Esophagus (tissue), 2 donors: ENCODE data around the gene IL21R. TPM values are rescaled to one million over a fixed set of nuclear protein-coding genes. Genes with fewer than 3 reads are reported as not detected.

ENCODE experiments used
- H3K27ac ChIP-seq, 2 donors: one replicate each; pipeline ENCODE4 v1.5.1; 2013; ENCODE audit warnings: low read depth in 2 of 2, mild to moderate bottlenecking in 2 of 2, inconsistent platforms in 1 of 2, low read length in 1 of 2, moderate library complexity in 1 of 2
- H3K27me3 ChIP-seq, 2 donors: one replicate each; pipeline ENCODE4 v1.6.1; 2013; ENCODE audit warnings: low read length in 2 of 2, control low read depth in 1 of 2, mild to moderate bottlenecking in 1 of 2; ENCODE audit not compliant: insufficient read depth in 2 of 2, control insufficient read depth in 1 of 2
- H3K36me3 ChIP-seq, 2 donors: one replicate each; pipeline ENCODE4 v1.6.1; 2013; ENCODE audit warnings: low read length in 1 of 2; ENCODE audit not compliant: control insufficient read depth in 2 of 2, insufficient read depth in 2 of 2
- H3K4me1 ChIP-seq, 2 donors: one replicate each; pipeline ENCODE4 v1.6.1; 2013; ENCODE audit warnings: low read length in 1 of 2; ENCODE audit not compliant: control insufficient read depth in 2 of 2, insufficient read depth in 2 of 2
- H3K4me3 ChIP-seq, 2 donors: one replicate each; pipeline ENCODE4 v1.5.1; 2013; ENCODE audit warnings: low read length in 2 of 2, mild to moderate bottlenecking in 2 of 2, low read depth in 1 of 2, moderate library complexity in 1 of 2
- H3K9me3 ChIP-seq, 2 donors: one replicate each; pipeline ENCODE4 v1.6.1; 2013; ENCODE audit warnings: mild to moderate bottlenecking in 2 of 2, low read depth in 1 of 2, low read length in 1 of 2, moderate library complexity in 1 of 2; ENCODE audit not compliant: control insufficient read depth in 2 of 2, insufficient read depth in 1 of 2
- WGBS, 2 donors: extraction: QIAGEN DNeasy Blood & Tissue Kit; methylation state at CpG; one replicate each; pipeline ENCODE4 v1.1.7; 2013; 5-methylcytosine and 5-hydroxymethylcytosine counted together
- polyA plus RNA-seq, 2 donors: library from polyadenylated mRNA; stranded (reverse); fragments of 200-250 nt; gene quantifications; one replicate each; pipeline ENCODE4 v1.2.3, GENCODE V29; 2013
- donor health status: healthy with polysubstance abuse.
- donor health status: Bipolar disorder and iron deficiency.

The IL21R gene
- polyA plus RNA-seq, 2 donors = 0.19 to 0.24 TPM

DNA sequence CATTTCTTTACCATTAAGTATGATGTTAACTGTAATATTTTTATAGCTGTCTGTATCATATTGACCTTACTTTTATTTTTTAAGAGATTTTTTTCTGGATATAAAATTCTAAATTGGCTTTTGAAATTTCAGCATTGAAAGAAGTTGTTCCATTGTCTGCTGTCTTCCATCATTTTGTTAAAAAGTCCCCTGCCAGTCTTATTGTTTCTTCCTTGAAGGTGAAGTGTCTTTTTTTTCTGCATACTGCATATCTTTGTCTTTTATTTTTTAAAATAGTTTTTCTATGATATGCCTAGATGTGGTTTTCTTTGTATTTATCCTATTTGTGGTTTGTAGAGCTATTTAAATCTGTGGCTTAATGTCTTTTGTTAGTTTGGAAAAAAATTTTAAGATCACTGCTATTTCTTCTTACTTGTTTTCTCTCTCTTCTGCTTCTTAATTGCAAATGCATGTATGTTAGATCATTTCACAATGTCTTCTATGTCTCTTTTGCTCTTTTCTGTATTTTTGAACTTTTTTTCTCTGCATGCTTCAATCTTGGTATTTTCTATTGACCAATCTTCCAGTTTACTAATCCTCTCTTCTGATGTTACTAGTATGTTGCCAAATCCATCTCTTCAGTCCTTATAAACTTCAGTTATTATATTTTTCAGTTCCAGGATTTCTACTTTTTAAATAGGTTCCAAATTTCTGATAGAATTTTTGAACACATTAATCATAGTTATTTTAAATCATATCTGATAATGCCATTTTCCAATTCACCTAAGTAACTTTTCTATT is 20.2 kb downstream of the IL21R start:
- H3K36me3 ChIP-seq = no peaks in the 10 kb centered on the region
- no peaks in the 10 kb centered on the region for H3K27me3 ChIP-seq
- no peak overlapping the region for H3K4me3 ChIP-seq
- H3K4me1 ChIP-seq = no peaks in the 10 kb centered on the region
- H3K27ac ChIP-seq = no peak overlapping the region
- no peaks in the 10 kb centered on the region for H3K9me3 ChIP-seq

DNA sequence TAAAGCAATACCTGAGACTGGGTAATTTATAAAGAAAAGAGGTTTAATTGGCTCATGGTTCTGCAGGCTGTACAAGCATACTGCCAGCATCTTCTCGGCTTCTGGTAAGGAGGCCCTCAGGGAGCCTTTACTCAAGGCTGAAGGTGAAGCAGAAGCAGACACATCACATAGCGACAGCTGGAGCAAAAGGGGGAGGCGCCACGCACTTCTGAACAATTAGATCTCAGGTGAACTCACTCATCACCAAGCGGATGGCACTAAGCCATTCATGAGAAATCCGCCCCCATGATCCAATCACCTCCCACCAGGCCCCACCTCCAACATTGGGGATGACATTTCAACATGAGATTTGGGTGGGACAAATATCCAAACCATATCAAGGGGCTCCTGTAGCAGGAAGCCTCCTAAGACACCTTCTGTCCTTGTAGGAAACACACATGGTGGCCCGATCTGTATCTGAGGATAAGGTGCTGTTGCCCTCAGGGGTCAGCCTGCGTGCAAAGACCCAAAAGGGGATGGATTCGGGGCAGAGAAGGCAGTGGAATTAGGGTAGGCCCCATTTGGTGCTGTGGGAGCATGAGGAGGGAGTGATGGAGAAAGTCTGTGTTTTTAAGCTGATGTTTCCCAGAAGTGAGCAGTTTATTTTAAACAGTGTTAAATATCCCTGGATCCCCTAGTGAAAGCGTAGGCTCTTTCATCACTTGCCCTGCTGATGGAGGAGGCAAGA is 23.0 kb downstream of the IL21R start:
- no peaks in the 10 kb centered on the region for H3K4me1 ChIP-seq
- no peaks in the 10 kb centered on the region for H3K27me3 ChIP-seq
- no peak overlapping the region for H3K27ac ChIP-seq
- H3K4me3 ChIP-seq = no peak overlapping the region
- H3K36me3 ChIP-seq = no peaks in the 10 kb centered on the region
- WGBS, 2 donors = 84 to 92% methylated on average over 10 of the region's 10 CpGs
- no peaks in the 10 kb centered on the region for H3K9me3 ChIP-seq

DNA sequence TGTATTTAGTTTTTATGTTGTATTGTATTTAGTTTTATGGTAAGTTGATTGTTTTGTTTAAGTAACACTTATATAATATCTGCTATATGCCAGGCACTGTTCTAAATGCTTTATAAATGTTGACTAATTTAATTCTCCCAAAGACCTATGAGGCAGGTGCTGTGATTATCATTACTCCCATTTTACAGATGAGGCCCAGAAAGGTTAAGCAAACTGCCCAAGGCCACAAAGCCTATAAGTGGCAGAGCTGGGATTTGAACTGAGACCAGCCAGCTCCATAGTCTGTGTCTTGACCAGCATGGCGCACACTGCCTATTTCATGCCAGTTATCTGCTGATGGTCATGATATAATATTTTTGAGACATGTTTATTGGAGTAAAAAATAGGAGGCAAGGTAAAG is 24.0 kb downstream of the IL21R start:
- Histone ChIP-seq H3K36me3 (no peaks in the 10 kb centered on the region), H3K4me1 (no peaks in the 10 kb centered on the region), H3K9me3 (no peaks in the 10 kb centered on the region), H3K4me3 (no peak overlapping the region), H3K27ac (no peak overlapping the region), H3K27me3 (no peaks in the 10 kb centered on the region)
- 89 to 96% methylated on average over 1 of the region's 1 CpG for WGBS, 2 donors

- no peaks in the 10 kb centered on the region for H3K9me3 ChIP-seq
- WGBS, 2 donors = 28 to 40% methylated on average over 7 of the region's 7 CpGs
- H3K27ac ChIP-seq = no peak overlapping the region
Measured at GRCh38 chr16:27426423-27427408, 24.7 kb downstream of the IL21R start.

GRCh38 chr16:27427538-27427937 is 25.6 kb downstream of the IL21R start:
- Histone ChIP-seq H3K27ac (no peak overlapping the region), H3K4me3 (no peak overlapping the region), H3K27me3 (no peaks in the 10 kb centered on the region), H3K36me3 (no peaks in the 10 kb centered on the region), H3K4me1 (peaks cover 0 to 2% of the 10 kb centered on the region in 2 donors), H3K9me3 (no peaks in the 10 kb centered on the region)
- 64 to 71% methylated on average over 5 of the region's 5 CpGs for WGBS, 2 donors

More at GRCh38 chr16:27426423-27427408, 24.7 kb downstream of the IL21R start:
- H3K36me3 ChIP-seq = no peaks in the 10 kb centered on the region
- no peaks in the 10 kb centered on the region for H3K4me1 ChIP-seq
- H3K27me3 ChIP-seq = no peaks in the 10 kb centered on the region
- no peak overlapping the region for H3K4me3 ChIP-seq

GRCh38 chr16:27428026-27428785 is 26.2 kb downstream of the IL21R start:
- Histone ChIP-seq H3K9me3 (no peaks in the 10 kb centered on the region), H3K27ac (no peak overlapping the region), H3K27me3 (no peaks in the 10 kb centered on the region), H3K4me1 (peaks cover 0 to 2% of the 10 kb centered on the region in 2 donors), H3K4me3 (no peak overlapping the region), H3K36me3 (no peaks in the 10 kb centered on the region)
- WGBS, 2 donors = 89 to 92% methylated on average over 4 of the region's 4 CpGs

DNA sequence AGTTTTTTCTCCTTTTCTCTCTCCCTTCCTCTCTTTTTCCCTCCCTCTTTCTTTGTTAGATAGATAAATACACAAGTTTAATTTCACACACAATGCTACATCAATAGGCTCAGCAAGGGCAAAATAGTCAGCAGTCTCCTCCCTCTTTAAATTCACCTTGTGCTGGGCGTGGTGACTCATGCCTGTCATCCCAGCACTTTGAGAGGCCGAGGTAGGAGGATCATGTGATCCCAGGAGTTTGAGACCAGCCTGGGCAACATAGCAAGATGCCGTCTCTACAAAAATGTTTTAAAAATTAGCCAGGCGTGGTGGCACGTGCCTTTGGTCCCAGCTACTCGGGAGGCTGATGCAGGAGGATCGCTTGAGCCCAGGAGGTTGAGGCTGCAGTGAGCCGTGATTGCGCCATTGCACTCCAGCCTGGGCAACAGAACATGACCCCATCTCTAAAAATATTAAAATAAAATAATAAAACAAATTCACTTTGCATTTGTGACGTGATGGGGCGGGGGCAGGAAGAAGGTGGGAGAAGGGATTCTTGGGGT is 27.4 kb downstream of the IL21R start:
- H3K27me3 ChIP-seq = no peaks in the 10 kb centered on the region
- H3K27ac ChIP-seq = no peak overlapping the region
- 87 to 91% methylated on average over 11 of the region's 11 CpGs for WGBS, 2 donors
- no peak overlapping the region for H3K4me3 ChIP-seq
- no peaks in the 10 kb centered on the region for H3K36me3 ChIP-seq
- no peaks in the 10 kb centered on the region for H3K9me3 ChIP-seq
- peaks cover 0 to 2% of the 10 kb centered on the region in 2 donors for H3K4me1 ChIP-seq

DNA sequence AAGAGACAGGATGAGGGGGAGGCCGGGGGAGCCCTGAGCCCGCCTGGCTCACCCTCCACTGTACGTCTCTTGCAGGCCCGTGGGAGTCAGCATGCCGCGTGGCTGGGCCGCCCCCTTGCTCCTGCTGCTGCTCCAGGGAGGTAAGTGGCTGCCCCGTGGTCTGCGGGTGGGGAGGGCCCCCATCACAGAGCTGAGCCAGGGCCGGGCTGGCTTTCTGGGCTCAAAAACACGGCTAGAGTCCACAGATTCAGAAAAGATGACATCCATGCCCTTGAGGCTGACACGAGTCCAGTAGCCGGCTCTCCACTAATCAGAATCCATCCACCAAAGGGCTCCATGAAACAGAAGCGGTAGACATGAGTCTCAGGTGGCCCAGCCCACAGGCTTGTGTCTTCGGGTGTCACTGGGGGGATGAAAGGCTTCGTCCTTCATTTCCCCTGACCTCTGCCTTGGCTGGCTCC is 28.0 kb downstream of the IL21R start:
- no peaks in the 10 kb centered on the region for H3K9me3 ChIP-seq
- no peaks in the 10 kb centered on the region for H3K27me3 ChIP-seq
- H3K4me3 ChIP-seq = no peak overlapping the region
- no peaks in the 10 kb centered on the region for H3K36me3 ChIP-seq
- WGBS, 2 donors = 79% methylated on average over 15 to 16 of the region's 16 CpGs
- peaks cover 0 to 2% of the 10 kb centered on the region in 2 donors for H3K4me1 ChIP-seq
- no peak overlapping the region for H3K27ac ChIP-seq
